HEK293 (cell line): ENCODE data around the gene TEP1.

Experiments
- ATF2 ChIP-seq: fragments of 450-650 bp; formaldehyde crosslinking; IDR thresholded peaks from 2 replicates; pipeline ENCODE4 v1.5.1; 2016; ENCODE audit warnings: missing biosample characterization, missing genetic modification characterization, low read depth
- EGR2 ChIP-seq: fragments of 450-650 bp; formaldehyde crosslinking; IDR thresholded peaks from 2 replicates; pipeline ENCODE4 v1.5.1; 2016; ENCODE audit warnings: low read depth, missing biosample characterization, missing genetic modification characterization
- FEZF1 ChIP-seq: fragments of 450-650 bp; formaldehyde crosslinking; IDR thresholded peaks from 2 replicates; pipeline ENCODE4 v1.5.1; 2016; ENCODE audit warnings: missing biosample characterization, missing genetic modification characterization
- IKZF3 ChIP-seq: fragments of 450-650 bp; IDR thresholded peaks from 2 replicates; pipeline ENCODE4 v1.5.0; 2018; ENCODE audit warnings: missing biosample characterization, mild to moderate bottlenecking, missing genetic modification characterization, moderate library complexity
- INSM2 ChIP-seq: fragments of 450-650 bp; formaldehyde crosslinking; IDR thresholded peaks from 2 replicates; pipeline ENCODE4 v1.5.1; 2016; ENCODE audit warnings: missing biosample characterization, missing genetic modification characterization
- KLF9 ChIP-seq: fragments of 450-650 bp; formaldehyde crosslinking; IDR thresholded peaks from 2 replicates; pipeline ENCODE4 v1.5.1; 2016; ENCODE audit warnings: missing biosample characterization, missing genetic modification characterization, low read depth
- OVOL3 ChIP-seq: fragments of 450-650 bp; formaldehyde crosslinking; IDR thresholded peaks from 2 replicates; pipeline ENCODE4 v1.5.1; 2016; ENCODE audit warnings: missing biosample characterization, missing genetic modification characterization
- PBX3 ChIP-seq: sonication (generic); formaldehyde crosslinking; IDR thresholded peaks from 2 replicates; pipeline ENCODE4 v1.8.1; 2022; ENCODE audit warnings: mild to moderate bottlenecking, moderate library complexity, missing genetic modification reagents
- PRDM10 ChIP-seq: fragments of 450-650 bp; formaldehyde crosslinking; IDR thresholded peaks from 2 replicates; pipeline ENCODE4 v1.5.1; 2016; ENCODE audit warnings: missing biosample characterization, missing genetic modification characterization
- SP7 ChIP-seq: fragments of 450-650 bp; formaldehyde crosslinking; IDR thresholded peaks from 2 replicates; pipeline ENCODE4 v1.5.1; 2016; ENCODE audit warnings: missing biosample characterization, missing genetic modification characterization
- WT1 ChIP-seq: fragments of 450-650 bp; formaldehyde crosslinking; IDR thresholded peaks from 2 replicates; pipeline ENCODE4 v1.5.1; 2016; ENCODE audit warnings: missing biosample characterization, missing genetic modification characterization
- ZBTB1 ChIP-seq: fragments of 450-650 bp; formaldehyde crosslinking; IDR thresholded peaks from 2 replicates; pipeline ENCODE4 v1.5.1; 2016; ENCODE audit warnings: missing biosample characterization, missing genetic modification characterization
- ZBTB26 ChIP-seq: fragments of 450-650 bp; formaldehyde crosslinking; optimal IDR thresholded peaks from 2 replicates; pipeline ENCODE3; 2016; ENCODE audit warnings: missing biosample characterization, mild to moderate bottlenecking, missing genetic modification characterization
- ZBTB8A ChIP-seq: fragments of 450-650 bp; formaldehyde crosslinking; IDR thresholded peaks from 2 replicates; pipeline ENCODE4 v1.5.1; 2016; ENCODE audit warnings: missing biosample characterization, missing genetic modification characterization
- ZFHX2 ChIP-seq: fragments of 450-650 bp; formaldehyde crosslinking; conservative IDR thresholded peaks from 2 replicates; pipeline ENCODE4 v1.5.1; 2016; ENCODE audit warnings: missing biosample characterization, missing genetic modification characterization
- ZNF138 ChIP-seq: fragments of 450-650 bp; formaldehyde crosslinking; IDR thresholded peaks from 2 replicates; pipeline ENCODE4 v1.5.1; 2016; ENCODE audit warnings: missing biosample characterization, missing genetic modification characterization, borderline replicate concordance
- ZNF2 ChIP-seq: fragments of 450-650 bp; formaldehyde crosslinking; IDR thresholded peaks from 2 replicates; pipeline ENCODE4 v1.5.1; 2016; ENCODE audit warnings: missing biosample characterization, missing genetic modification characterization
- ZNF292 ChIP-seq: fragments of 450-650 bp; formaldehyde crosslinking; IDR thresholded peaks from 2 replicates; pipeline ENCODE4 v1.5.1; 2016; ENCODE audit warnings: low read depth, missing biosample characterization, missing genetic modification characterization, borderline replicate concordance
- ZNF335 ChIP-seq: fragments of 450-650 bp; formaldehyde crosslinking; conservative IDR thresholded peaks from 2 replicates; pipeline ENCODE4 v1.5.1; 2016; ENCODE audit warnings: missing biosample characterization, missing genetic modification characterization
- ZNF654 ChIP-seq: fragments of 450-650 bp; formaldehyde crosslinking; IDR thresholded peaks from 2 replicates; pipeline ENCODE4 v1.5.1; 2016; ENCODE audit warnings: low read depth, missing biosample characterization, missing genetic modification characterization
- ZNF704 ChIP-seq: fragments of 450-650 bp; formaldehyde crosslinking; IDR thresholded peaks from 2 replicates; pipeline ENCODE4 v1.5.1; 2016; ENCODE audit warnings: missing biosample characterization, missing genetic modification characterization
- ZSCAN30 ChIP-seq: fragments of 450-650 bp; IDR thresholded peaks from 2 replicates; pipeline ENCODE4 v1.5.1; 2018; ENCODE audit warnings: missing biosample characterization, mild to moderate bottlenecking, missing genetic modification characterization, moderate library complexity

The TEP1 gene

GRCh38 chr14:20454516-20455354 lies 41.4 kb upstream of the TEP1 start, which contains the start of the genes APEX1 and OSGEP (continued):
- TF ChIP-seq ZBTB8A (tag by site-specific recombination) (peak; percentile 64), INSM2 (tag by site-specific recombination) (peak; percentile 67), ZNF2 (peak; percentile 24; the same call in 1 of the 2 replicates), ZNF654 (tag by site-specific recombination) (no peak), ZSCAN30 (no peak), OVOL3 (peak; percentile 96), ZBTB26 (tag by site-specific recombination) (peak; percentile 91), WT1 (0 out of 2 replicates have a peak, but pooled peaks have one; percentile 9), ZFHX2 (tag by site-specific recombination) (peak; percentile 61), ZNF335 (tag by site-specific recombination) (peak; percentile 100), SP7 (tag by site-specific recombination) (peak; percentile 79), KLF9 (peak; percentile 93), IKZF3 (tag by site-specific recombination) (peak; percentile 77), PRDM10 (tag by site-specific recombination) (no peak; the same call in none of the 2 replicates), PBX3 (CRISPR knock-in tag) (peak; percentile 24; the same call in 1 of the 2 replicates), ZNF704 (tag by site-specific recombination) (0 out of 2 replicates have a peak, but pooled peaks have one; percentile 7), ATF2 (tag by site-specific recombination) (peak; percentile 28; the same call in 1 of the 2 replicates), EGR2 (tag by site-specific recombination) (peak; percentile 59), FEZF1 (peak; percentile 88), ZBTB1 (tag by site-specific recombination) (0 out of 2 replicates have a peak, but pooled peaks have one; percentile 29), ZNF292 (tag by site-specific recombination) (0 out of 2 replicates have a peak, but pooled peaks have one; percentile 80), ZNF138 (tag by site-specific recombination) (no peak)
